WTC11 (cell line): ENCODE data around the gene RASSF8. TPM values are rescaled to one million over a fixed set of nuclear protein-coding genes. Genes with fewer than 3 reads are reported as not detected.
A peak's percentile ranks its signal among the peaks of the same experiment; 100 is the strongest.

ENCODE experiments used
- ATAC-seq: fragments of 200-7000 bp; cut with Tn5 transposase; 2 replicates; pipeline ENCODE4 v1.10.0; 2021; ENCODE audit warnings: mild to moderate bottlenecking, moderate library complexity
- CTCF ChIA-PET: fragments of 300-600 bp; sonication (Branson Sonifier 250); formaldehyde crosslinking; loops from one replicate; lab custom pipeline; 2021; ENCODE audit warnings: antibody characterized with exemption; lab: Charles Lee
- POLR2A ChIA-PET: fragments of 350-600 bp; sonication (Branson Sonifier 250); formaldehyde crosslinking; loops from one replicate; lab custom pipeline; 2021; ENCODE audit warnings: antibody characterized with exemption; lab: Charles Lee
- DNase-seq: peaks from one replicate; pipeline ENCODE4 v3.0.0; 2021; ENCODE audit warnings: low spot score
- H3K27ac Mint-ChIP-seq: 2 replicates; pipeline ENCODE4 v1.8.0; 2021; ENCODE audit warnings: mixed read lengths
- H3K27me3 Mint-ChIP-seq: 2 replicates; pipeline ENCODE4 v1.8.0; 2021; ENCODE audit warnings: low read depth, mild to moderate bottlenecking, moderate library complexity, mixed read lengths
- H3K36me3 Mint-ChIP-seq: 2 replicates; pipeline ENCODE4 v1.8.0; 2021; ENCODE audit warnings: mixed read lengths
- H3K4me1 Mint-ChIP-seq: 2 replicates; pipeline ENCODE4 v1.8.0; 2022; ENCODE audit warnings: mixed read lengths
- H3K4me3 Mint-ChIP-seq: 2 replicates; pipeline ENCODE4 v1.8.0; 2021; ENCODE audit warnings: mild to moderate bottlenecking, moderate library complexity, mixed read lengths
- H3K9me3 Mint-ChIP-seq: 2 replicates; pipeline ENCODE4 v1.8.0; 2021; ENCODE audit warnings: mixed read lengths
- ATF1 ChIP-seq: sonication (generic); formaldehyde crosslinking; IDR thresholded peaks from 2 replicates; pipeline ENCODE4 v1.8.1; 2023; ENCODE audit warnings: mild to moderate bottlenecking, moderate library complexity, missing genetic modification reagents
- ESRRA ChIP-seq: sonication (generic); formaldehyde crosslinking; IDR thresholded peaks from 2 replicates; pipeline ENCODE4 v1.8.1; 2022; ENCODE audit warnings: mild to moderate bottlenecking, missing genetic modification reagents, borderline replicate concordance
- FOXJ3 ChIP-seq: sonication (generic); formaldehyde crosslinking; IDR thresholded peaks from 2 replicates; pipeline ENCODE4 v1.9.0; 2021; ENCODE audit warnings: missing genetic modification reagents, mild to moderate bottlenecking, borderline replicate concordance
- FOXK1 ChIP-seq: sonication (generic); formaldehyde crosslinking; IDR thresholded peaks from 2 replicates; pipeline ENCODE4 v1.8.0; 2022; ENCODE audit warnings: mild to moderate bottlenecking, moderate library complexity, missing genetic modification reagents
- HMGA2 ChIP-seq: fragments of 250-450 bp; sonication (Bioruptor Pico); IDR thresholded peaks from 2 replicates; pipeline ENCODE4 v1.4.0; 2021; ENCODE audit warnings: mild to moderate bottlenecking, moderate library complexity
- JAZF1 ChIP-seq: fragments of 250-450 bp; sonication (Bioruptor Pico); IDR thresholded peaks from 2 replicates; pipeline ENCODE4 v1.9.0; 2021; ENCODE audit warnings: moderate library complexity, mild to moderate bottlenecking, inconsistent platforms
- NR1H2 ChIP-seq: sonication (generic); formaldehyde crosslinking; IDR thresholded peaks from 2 replicates; pipeline ENCODE4 v1.9.0; 2021; ENCODE audit warnings: mild to moderate bottlenecking, moderate library complexity, missing genetic modification reagents
- PRDM15 ChIP-seq: sonication (generic); formaldehyde crosslinking; IDR thresholded peaks from 2 replicates; pipeline ENCODE4 v1.8.0; 2022; ENCODE audit warnings: missing genetic modification reagents
- STAT6 ChIP-seq: sonication (generic); formaldehyde crosslinking; conservative IDR thresholded peaks from 2 replicates; pipeline ENCODE4 v1.8.1; 2023; ENCODE audit warnings: mild to moderate bottlenecking, low read depth, missing genetic modification reagents, moderate library complexity
- ZBTB21 ChIP-seq: sonication (generic); formaldehyde crosslinking; IDR thresholded peaks from 2 replicates; pipeline ENCODE4 v1.8.1; 2023; ENCODE audit warnings: mild to moderate bottlenecking, missing genetic modification reagents, borderline replicate concordance
- ZNF138 ChIP-seq: sonication (generic); formaldehyde crosslinking; conservative IDR thresholded peaks from 2 replicates; pipeline ENCODE4 v1.8.1; 2022; ENCODE audit warnings: mild to moderate bottlenecking, moderate library complexity, missing genetic modification reagents
- ZNF281 ChIP-seq: sonication (generic); formaldehyde crosslinking; IDR thresholded peaks from 2 replicates; pipeline ENCODE4 v1.8.0; 2023; ENCODE audit warnings: mild to moderate bottlenecking, missing genetic modification reagents
- ZNF512 ChIP-seq: sonication (generic); formaldehyde crosslinking; IDR thresholded peaks from 2 replicates; pipeline ENCODE4 v1.8.1; 2022; ENCODE audit warnings: missing genetic modification reagents, borderline replicate concordance
- total RNA-seq: library from RNA; stranded (reverse); gene quantifications from 3 replicates; pipeline ENCODE4 v1.2.3, GENCODE V29; 2021
- TF ChIP-seq, protein P1 (sequence below): sonication (generic); formaldehyde crosslinking; IDR thresholded peaks from 2 replicates; pipeline ENCODE4 v1.8.0; 2022; ENCODE audit warnings: mild to moderate bottlenecking, missing genetic modification reagents
- TF ChIP-seq, protein P2 (sequence below): sonication (generic); formaldehyde crosslinking; IDR thresholded peaks from 2 replicates; pipeline ENCODE4 v1.8.1; 2023; ENCODE audit warnings: mild to moderate bottlenecking, moderate library complexity, missing genetic modification reagents
- TF ChIP-seq, protein P3 (sequence below): sonication (generic); formaldehyde crosslinking; IDR thresholded peaks from 2 replicates; pipeline ENCODE4 v1.8.0; 2023; ENCODE audit warnings: missing genetic modification reagents, mild to moderate bottlenecking, borderline replicate concordance

RASSF8 gene
- total RNA-seq, 1 experiment from 2014 or later = 48.6 TPM

- Mint-ChIP-seq H3K36me3 (no peaks in the 10 kb centered on the region), H3K9me3 (no peaks in the 10 kb centered on the region), H3K4me3 (no peak overlapping the region), H3K27ac (peak overlapping the region; percentile 96), H3K27me3 (no peaks in the 10 kb centered on the region), H3K4me1 (peaks cover 66% of the 10 kb centered on the region)
- ChIA-PET POLR2A (no interaction called here), CTCF (interaction anchor here (1.4 kb wide), 1 partner anchor 95 kb away, joined by 4 read pairs; no protein-coding TSS in a partner anchor)
- no peak for TF ChIP-seq JAZF1 (CRISPR knock-in tag)
- TF ChIP-seq PRDM15 (CRISPR knock-in tag) = no peak
- TF ChIP-seq FOXJ3 (CRISPR knock-in tag) = no peak
- TF ChIP-seq, protein P1, sequence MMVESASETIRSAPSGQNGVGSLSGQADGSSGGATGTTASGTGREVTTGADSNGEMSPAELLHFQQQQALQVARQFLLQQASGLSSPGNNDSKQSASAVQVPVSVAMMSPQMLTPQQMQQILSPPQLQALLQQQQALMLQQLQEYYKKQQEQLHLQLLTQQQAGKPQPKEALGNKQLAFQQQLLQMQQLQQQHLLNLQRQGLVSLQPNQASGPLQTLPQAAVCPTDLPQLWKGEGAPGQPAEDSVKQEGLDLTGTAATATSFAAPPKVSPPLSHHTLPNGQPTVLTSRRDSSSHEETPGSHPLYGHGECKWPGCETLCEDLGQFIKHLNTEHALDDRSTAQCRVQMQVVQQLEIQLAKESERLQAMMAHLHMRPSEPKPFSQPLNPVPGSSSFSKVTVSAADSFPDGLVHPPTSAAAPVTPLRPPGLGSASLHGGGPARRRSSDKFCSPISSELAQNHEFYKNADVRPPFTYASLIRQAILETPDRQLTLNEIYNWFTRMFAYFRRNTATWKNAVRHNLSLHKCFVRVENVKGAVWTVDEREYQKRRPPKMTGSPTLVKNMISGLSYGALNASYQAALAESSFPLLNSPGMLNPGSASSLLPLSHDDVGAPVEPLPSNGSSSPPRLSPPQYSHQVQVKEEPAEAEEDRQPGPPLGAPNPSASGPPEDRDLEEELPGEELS (CRISPR knock-in tag) = no peak
- no peak for TF ChIP-seq ATF1 (CRISPR knock-in tag)
- TF ChIP-seq, protein P2, sequence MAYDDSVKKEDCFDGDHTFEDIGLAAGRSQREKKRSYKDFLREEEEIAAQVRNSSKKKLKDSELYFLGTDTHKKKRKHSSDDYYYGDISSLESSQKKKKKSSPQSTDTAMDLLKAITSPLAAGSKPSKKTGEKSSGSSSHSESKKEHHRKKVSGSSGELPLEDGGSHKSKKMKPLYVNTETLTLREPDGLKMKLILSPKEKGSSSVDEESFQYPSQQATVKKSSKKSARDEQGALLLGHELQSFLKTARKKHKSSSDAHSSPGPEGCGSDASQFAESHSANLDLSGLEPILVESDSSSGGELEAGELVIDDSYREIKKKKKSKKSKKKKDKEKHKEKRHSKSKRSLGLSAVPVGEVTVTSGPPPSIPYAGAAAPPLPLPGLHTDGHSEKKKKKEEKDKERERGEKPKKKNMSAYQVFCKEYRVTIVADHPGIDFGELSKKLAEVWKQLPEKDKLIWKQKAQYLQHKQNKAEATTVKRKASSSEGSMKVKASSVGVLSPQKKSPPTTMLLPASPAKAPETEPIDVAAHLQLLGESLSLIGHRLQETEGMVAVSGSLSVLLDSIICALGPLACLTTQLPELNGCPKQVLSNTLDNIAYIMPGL (CRISPR knock-in tag) = no peak
- no peak for TF ChIP-seq ZNF138
- no peak for TF ChIP-seq HMGA2 (CRISPR knock-in tag)
- no peak for TF ChIP-seq ZNF281 (CRISPR knock-in tag)
- no peak for TF ChIP-seq NR1H2 (CRISPR knock-in tag)
- no peak for TF ChIP-seq STAT6 (CRISPR knock-in tag)
- TF ChIP-seq ZBTB21 (CRISPR knock-in tag) = no peak
- no peak for TF ChIP-seq ZNF512 (CRISPR knock-in tag)
- TF ChIP-seq FOXK1 (CRISPR knock-in tag) = no peak
- TF ChIP-seq, protein P3, sequence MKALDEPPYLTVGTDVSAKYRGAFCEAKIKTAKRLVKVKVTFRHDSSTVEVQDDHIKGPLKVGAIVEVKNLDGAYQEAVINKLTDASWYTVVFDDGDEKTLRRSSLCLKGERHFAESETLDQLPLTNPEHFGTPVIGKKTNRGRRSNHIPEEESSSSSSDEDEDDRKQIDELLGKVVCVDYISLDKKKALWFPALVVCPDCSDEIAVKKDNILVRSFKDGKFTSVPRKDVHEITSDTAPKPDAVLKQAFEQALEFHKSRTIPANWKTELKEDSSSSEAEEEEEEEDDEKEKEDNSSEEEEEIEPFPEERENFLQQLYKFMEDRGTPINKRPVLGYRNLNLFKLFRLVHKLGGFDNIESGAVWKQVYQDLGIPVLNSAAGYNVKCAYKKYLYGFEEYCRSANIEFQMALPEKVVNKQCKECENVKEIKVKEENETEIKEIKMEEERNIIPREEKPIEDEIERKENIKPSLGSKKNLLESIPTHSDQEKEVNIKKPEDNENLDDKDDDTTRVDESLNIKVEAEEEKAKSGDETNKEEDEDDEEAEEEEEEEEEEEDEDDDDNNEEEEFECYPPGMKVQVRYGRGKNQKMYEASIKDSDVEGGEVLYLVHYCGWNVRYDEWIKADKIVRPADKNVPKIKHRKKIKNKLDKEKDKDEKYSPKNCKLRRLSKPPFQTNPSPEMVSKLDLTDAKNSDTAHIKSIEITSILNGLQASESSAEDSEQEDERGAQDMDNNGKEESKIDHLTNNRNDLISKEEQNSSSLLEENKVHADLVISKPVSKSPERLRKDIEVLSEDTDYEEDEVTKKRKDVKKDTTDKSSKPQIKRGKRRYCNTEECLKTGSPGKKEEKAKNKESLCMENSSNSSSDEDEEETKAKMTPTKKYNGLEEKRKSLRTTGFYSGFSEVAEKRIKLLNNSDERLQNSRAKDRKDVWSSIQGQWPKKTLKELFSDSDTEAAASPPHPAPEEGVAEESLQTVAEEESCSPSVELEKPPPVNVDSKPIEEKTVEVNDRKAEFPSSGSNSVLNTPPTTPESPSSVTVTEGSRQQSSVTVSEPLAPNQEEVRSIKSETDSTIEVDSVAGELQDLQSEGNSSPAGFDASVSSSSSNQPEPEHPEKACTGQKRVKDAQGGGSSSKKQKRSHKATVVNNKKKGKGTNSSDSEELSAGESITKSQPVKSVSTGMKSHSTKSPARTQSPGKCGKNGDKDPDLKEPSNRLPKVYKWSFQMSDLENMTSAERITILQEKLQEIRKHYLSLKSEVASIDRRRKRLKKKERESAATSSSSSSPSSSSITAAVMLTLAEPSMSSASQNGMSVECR (CRISPR knock-in tag) = no peak
- no peak for TF ChIP-seq ESRRA
- DNase-seq (no peak), ATAC-seq (no peak)
These were observed 38.2 kb downstream of the RASSF8 start for GRCh38 chr12:25996677-25997076.
